WTC11 (cell line): ENCODE results near the gene KSR1. TPM values are rescaled to one million over a fixed set of nuclear protein-coding genes. Genes with fewer than 3 reads are reported as not detected.

ENCODE experiments used
- ATAC-seq: fragments of 200-7000 bp; cut with Tn5 transposase; 2 replicates; pipeline ENCODE4 v1.10.0; 2021; ENCODE audit warnings: mild to moderate bottlenecking, moderate library complexity
- CTCF ChIA-PET: fragments of 300-600 bp; sonication (Branson Sonifier 250); formaldehyde crosslinking; loops from one replicate; lab custom pipeline; 2021; ENCODE audit warnings: antibody characterized with exemption; lab: Charles Lee
- POLR2A ChIA-PET: fragments of 350-600 bp; sonication (Branson Sonifier 250); formaldehyde crosslinking; loops from one replicate; lab custom pipeline; 2021; ENCODE audit warnings: antibody characterized with exemption; lab: Charles Lee
- DNase-seq: peaks from one replicate; pipeline ENCODE4 v3.0.0; 2021; ENCODE audit warnings: low spot score
- H3K27ac Mint-ChIP-seq: 2 replicates; pipeline ENCODE4 v1.8.0; 2021; ENCODE audit warnings: mixed read lengths
- H3K27me3 Mint-ChIP-seq: 2 replicates; pipeline ENCODE4 v1.8.0; 2021; ENCODE audit warnings: low read depth, mild to moderate bottlenecking, moderate library complexity, mixed read lengths
- H3K36me3 Mint-ChIP-seq: 2 replicates; pipeline ENCODE4 v1.8.0; 2021; ENCODE audit warnings: mixed read lengths
- H3K4me1 Mint-ChIP-seq: 2 replicates; pipeline ENCODE4 v1.8.0; 2022; ENCODE audit warnings: mixed read lengths
- H3K4me3 Mint-ChIP-seq: 2 replicates; pipeline ENCODE4 v1.8.0; 2021; ENCODE audit warnings: mild to moderate bottlenecking, moderate library complexity, mixed read lengths
- H3K9me3 Mint-ChIP-seq: 2 replicates; pipeline ENCODE4 v1.8.0; 2021; ENCODE audit warnings: mixed read lengths
- AR ChIP-seq: fragments of 250-450 bp; sonication (Bioruptor Pico); IDR thresholded peaks from 2 replicates; pipeline ENCODE4 v1.9.0; 2021; ENCODE audit warnings: mild to moderate bottlenecking
- ARID4B ChIP-seq: sonication (generic); formaldehyde crosslinking; IDR thresholded peaks from 2 replicates; pipeline ENCODE4 v1.8.0; 2023; ENCODE audit warnings: missing genetic modification reagents, mild to moderate bottlenecking, borderline replicate concordance
- ATF2 ChIP-seq: sonication (generic); formaldehyde crosslinking; IDR thresholded peaks from 2 replicates; pipeline ENCODE4 v1.8.1; 2022; ENCODE audit warnings: low read depth, missing genetic modification reagents, borderline replicate concordance
- EMX1 ChIP-seq: fragments of 250-450 bp; sonication (Bioruptor Pico); IDR thresholded peaks from 2 replicates; pipeline ENCODE4 v1.8.0; 2021; ENCODE audit warnings: mild to moderate bottlenecking
- FOXK1 ChIP-seq: sonication (generic); formaldehyde crosslinking; IDR thresholded peaks from 2 replicates; pipeline ENCODE4 v1.8.0; 2022; ENCODE audit warnings: mild to moderate bottlenecking, moderate library complexity, missing genetic modification reagents
- HMGXB4 ChIP-seq: sonication (generic); formaldehyde crosslinking; IDR thresholded peaks from 2 replicates; pipeline ENCODE4 v1.8.1; 2023; ENCODE audit warnings: mild to moderate bottlenecking, moderate library complexity, missing genetic modification reagents
- JAZF1 ChIP-seq: fragments of 250-450 bp; sonication (Bioruptor Pico); IDR thresholded peaks from 2 replicates; pipeline ENCODE4 v1.9.0; 2021; ENCODE audit warnings: moderate library complexity, mild to moderate bottlenecking, inconsistent platforms
- MLX ChIP-seq: sonication (generic); formaldehyde crosslinking; IDR thresholded peaks from 2 replicates; pipeline ENCODE4 v1.8.1; 2023; ENCODE audit warnings: mild to moderate bottlenecking, missing genetic modification reagents, moderate library complexity
- NFYB ChIP-seq: sonication (generic); formaldehyde crosslinking; conservative IDR thresholded peaks from 2 replicates; pipeline ENCODE4 v1.8.0; 2022; ENCODE audit warnings: low read depth, missing genetic modification reagents
- PRDM15 ChIP-seq: sonication (generic); formaldehyde crosslinking; IDR thresholded peaks from 2 replicates; pipeline ENCODE4 v1.8.0; 2022; ENCODE audit warnings: missing genetic modification reagents
- ZNF138 ChIP-seq: sonication (generic); formaldehyde crosslinking; conservative IDR thresholded peaks from 2 replicates; pipeline ENCODE4 v1.8.1; 2022; ENCODE audit warnings: mild to moderate bottlenecking, moderate library complexity, missing genetic modification reagents
- ZNF317 ChIP-seq: sonication (generic); formaldehyde crosslinking; IDR thresholded peaks from 2 replicates; pipeline ENCODE4 v1.8.1; 2023; ENCODE audit warnings: low read depth, mild to moderate bottlenecking, moderate library complexity, missing genetic modification reagents, borderline replicate concordance
- ZNF512 ChIP-seq: sonication (generic); formaldehyde crosslinking; IDR thresholded peaks from 2 replicates; pipeline ENCODE4 v1.8.1; 2022; ENCODE audit warnings: missing genetic modification reagents, borderline replicate concordance
- total RNA-seq: library from RNA; stranded (reverse); gene quantifications from 3 replicates; pipeline ENCODE4 v1.2.3, GENCODE V29; 2021

Gene KSR1
- total RNA-seq, 1 experiment from 2014 or later = 45.5 TPM

- no peak for TF ChIP-seq ARID4B (CRISPR knock-in tag)
- no peak for TF ChIP-seq HMGXB4 (CRISPR knock-in tag)
- no peak for TF ChIP-seq ZNF138 (CRISPR knock-in tag)
- TF ChIP-seq AR (CRISPR knock-in tag) = no peak
Measured at GRCh38 chr17:27544350-27545131, 88.3 kb downstream of the KSR1 start (continued).

- DNase-seq (no peak), ATAC-seq (peak; percentile 46)
- CTCF ChIA-PET = interaction anchor here (1.0 to 1.8 kb wide), 7 partner anchors 9 to 90 kb away, joined by 3 to 8 read pairs (median 3); partner anchors contain the start of gene KSR1
- peaks cover 14% of the 10 kb centered on the region for H3K4me1 Mint-ChIP-seq
- H3K9me3 Mint-ChIP-seq = no peaks in the 10 kb centered on the region
- no peak overlapping the region; the same call in 1 of the 2 replicates for H3K27ac Mint-ChIP-seq
- H3K4me3 Mint-ChIP-seq = no peak overlapping the region
- H3K36me3 Mint-ChIP-seq = no peaks in the 10 kb centered on the region
- no peaks in the 10 kb centered on the region for H3K27me3 Mint-ChIP-seq
- POLR2A ChIA-PET = interaction anchor here (0.7 kb wide), 1 partner anchor 12 kb away, joined by 3 read pairs; no protein-coding TSS in a partner anchor
- TF ChIP-seq FOXK1 (no peak), ZNF512 (CRISPR knock-in tag) (no peak), PRDM15 (no peak), ZNF317 (CRISPR knock-in tag) (no peak), EMX1 (CRISPR knock-in tag) (no peak), ATF2 (CRISPR knock-in tag) (no peak), NFYB (CRISPR knock-in tag) (no peak), MLX (CRISPR knock-in tag) (no peak), JAZF1 (CRISPR knock-in tag) (no peak)
Measured at GRCh38 chr17:27545562-27546229, 89.4 kb downstream of the KSR1 start.
